CD4-positive, alpha-beta T cell treated with Interferon gamma for 1 hour (primary cell): Measurements from ENCODE around the gene OR4K14.
"Not testable (repeated sequence)": the region's sequence is repeated elsewhere in the genome, so short reads cannot be mapped to it uniquely, and the experiment has no call there.

ENCODE experiments used
- DNase-seq: peaks from one replicate; pipeline ENCODE4 v3.0.0-alpha.2; 2020

Gene OR4K14, protein sequence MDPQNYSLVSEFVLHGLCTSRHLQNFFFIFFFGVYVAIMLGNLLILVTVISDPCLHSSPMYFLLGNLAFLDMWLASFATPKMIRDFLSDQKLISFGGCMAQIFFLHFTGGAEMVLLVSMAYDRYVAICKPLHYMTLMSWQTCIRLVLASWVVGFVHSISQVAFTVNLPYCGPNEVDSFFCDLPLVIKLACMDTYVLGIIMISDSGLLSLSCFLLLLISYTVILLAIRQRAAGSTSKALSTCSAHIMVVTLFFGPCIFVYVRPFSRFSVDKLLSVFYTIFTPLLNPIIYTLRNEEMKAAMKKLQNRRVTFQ

DNA sequence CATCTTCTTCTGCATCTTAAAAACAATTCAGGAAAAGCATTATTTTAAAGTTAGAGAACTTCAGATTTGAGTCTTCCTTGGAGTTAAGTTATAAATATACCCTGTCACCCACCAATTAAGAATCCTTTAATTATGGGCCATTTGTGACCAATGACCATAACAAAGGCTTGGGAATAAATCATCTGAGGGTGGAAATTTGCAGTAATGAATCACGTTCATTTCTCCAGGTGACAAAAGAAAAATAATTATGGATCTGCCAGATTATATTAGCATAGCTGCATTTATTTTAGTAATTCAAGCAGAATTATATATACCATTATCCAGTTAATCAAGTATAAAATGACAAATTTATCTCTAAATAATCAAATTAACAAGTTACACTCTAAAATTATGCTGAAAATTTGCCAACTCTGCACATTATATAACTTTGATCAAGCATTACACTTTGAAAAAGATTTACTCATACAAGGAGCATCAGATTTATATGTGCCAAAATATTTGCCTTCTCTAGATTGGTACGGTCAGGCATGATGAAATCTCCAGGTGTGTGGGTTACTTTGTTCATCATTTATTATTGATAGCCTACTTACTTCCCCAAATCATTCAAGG lies at the start of gene OR4K14:
Gene OR4K14 (minus strand): TSS at position 51 of the 609 bp plus-strand sequence. CDS start 4,114 bp downstream, outside the sequence.
- no peak for DNase-seq

DNA sequence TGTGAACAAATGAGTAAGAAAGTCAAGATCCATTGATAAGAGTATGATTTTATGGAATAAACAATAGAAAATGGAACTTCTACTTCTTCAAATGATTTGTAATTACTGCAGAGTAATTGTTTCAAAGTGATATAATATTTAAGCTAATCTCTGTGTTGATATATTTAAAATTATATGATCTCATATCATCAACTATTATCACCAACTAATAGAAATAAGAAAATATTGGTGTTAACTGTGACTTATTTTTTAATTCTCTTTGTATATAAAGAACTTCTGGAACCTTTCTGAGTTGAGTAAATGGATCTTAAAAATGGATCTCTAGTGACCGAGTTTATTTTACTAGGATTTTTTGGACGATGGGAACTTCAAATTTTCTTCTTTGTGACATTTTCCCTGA lies 40.6 kb upstream of the OR4K14 start, which contains the start of gene OR4L1:
Gene OR4L1 (plus strand): TSS at position 301 of the 400 bp plus-strand sequence. CDS start 0 bp downstream, at position 301.
- DNase-seq, result no peak

DNA sequence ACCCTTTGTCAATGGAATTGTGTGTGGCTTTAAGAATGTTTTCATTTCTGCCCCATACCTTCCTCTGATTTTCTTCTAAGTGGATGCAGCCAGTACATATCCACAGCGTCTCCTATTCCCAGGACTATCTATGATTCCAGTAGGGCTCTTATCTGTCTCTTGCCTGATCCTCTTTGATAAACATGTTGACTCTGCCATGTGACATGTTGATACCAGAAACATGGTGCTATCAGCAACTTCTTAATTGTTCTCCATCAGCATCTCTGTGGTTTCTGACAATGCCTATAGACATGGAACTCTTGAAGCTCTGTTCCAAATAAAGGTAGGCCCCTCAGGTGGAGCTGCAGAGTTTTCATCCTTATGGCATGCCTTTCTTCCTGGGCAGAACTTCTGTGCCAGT lies 29.1 kb upstream of the OR4K14 start:
- DNase-seq, result no peak

DNA sequence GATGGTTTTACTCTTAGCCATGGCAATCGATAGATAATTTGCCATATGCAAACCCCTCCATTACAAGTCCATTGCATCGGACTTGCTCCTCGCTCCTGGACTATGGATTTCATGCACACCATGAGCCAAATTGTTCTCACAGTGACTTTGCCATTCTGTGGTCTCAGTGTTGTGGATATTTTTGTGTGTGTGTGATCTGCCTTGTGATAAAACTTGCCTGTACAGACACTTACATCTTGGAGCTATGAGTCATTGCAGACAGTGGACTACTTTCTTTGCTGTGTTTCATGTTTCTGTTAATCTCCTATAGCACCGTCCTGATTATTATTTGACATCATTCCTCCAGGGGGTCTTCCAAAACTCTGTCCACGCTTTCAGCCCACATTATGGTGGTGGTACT lies 25.1 kb upstream of the OR4K14 start:
- DNase-seq, result no peak

DNA sequence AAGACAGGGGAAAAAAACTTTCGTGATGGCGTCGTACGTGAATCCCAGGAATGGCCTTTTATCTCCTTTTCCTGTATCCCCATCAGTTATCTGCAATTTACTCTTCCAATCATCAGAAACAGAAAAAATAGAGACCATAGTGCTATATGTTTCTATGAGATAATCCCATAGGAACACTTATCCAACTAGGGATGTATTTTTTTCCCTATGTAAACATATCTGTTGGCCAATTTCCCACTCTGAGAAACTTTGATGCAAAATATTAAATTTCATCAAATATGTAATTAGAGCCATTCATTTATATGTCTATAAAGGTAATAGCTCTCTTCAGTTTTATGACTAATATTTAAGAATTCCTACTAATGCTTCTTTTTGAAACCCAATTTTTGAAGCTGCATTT lies 16.8 kb upstream of the OR4K14 start, which contains the start of gene OR4K13:
Gene OR4K13 (minus strand): TSS at position 101 of the 400 bp plus-strand sequence. CDS start 1,280 bp downstream, outside the sequence.
- no peak for DNase-seq

DNA sequence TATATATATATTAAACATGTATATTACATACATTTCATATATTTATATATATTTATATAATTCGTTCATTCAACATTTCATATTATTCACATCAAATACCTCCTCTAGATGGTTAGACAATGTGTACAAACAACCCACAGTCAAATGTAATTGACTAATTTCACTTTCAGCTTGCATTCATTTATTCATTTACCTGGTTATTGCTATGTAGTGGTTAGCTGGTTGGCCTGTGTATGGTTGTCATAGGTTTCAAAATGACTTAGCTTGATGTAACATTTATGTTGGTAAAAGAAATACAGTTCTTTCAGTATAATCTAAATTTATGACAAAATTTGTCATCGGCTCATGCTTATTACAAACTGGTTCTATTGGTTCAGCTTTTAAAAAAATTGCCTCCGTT lies 16.3 kb upstream of the OR4K14 start:
- no peak for DNase-seq

DNA sequence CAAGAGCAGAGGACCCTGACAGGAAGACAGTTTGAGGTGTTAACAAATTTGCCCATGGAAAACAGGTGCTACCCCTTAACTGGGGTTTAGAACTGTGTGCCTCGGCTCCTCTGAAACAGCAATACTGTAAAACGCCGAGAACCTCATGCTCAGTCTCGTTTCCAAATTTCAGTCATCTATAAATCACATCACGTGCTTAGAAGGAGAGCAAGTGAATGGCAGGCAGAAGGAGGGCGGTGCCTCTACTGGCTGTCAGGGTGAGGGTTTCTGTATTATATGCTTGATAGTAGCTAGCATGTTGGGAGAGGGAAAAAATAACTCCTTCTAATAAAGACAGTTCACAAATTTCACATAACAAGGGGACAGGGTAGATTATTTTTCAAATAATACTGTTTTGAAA lies 12.0 kb upstream of the OR4K14 start:
- no peak for DNase-seq

DNA sequence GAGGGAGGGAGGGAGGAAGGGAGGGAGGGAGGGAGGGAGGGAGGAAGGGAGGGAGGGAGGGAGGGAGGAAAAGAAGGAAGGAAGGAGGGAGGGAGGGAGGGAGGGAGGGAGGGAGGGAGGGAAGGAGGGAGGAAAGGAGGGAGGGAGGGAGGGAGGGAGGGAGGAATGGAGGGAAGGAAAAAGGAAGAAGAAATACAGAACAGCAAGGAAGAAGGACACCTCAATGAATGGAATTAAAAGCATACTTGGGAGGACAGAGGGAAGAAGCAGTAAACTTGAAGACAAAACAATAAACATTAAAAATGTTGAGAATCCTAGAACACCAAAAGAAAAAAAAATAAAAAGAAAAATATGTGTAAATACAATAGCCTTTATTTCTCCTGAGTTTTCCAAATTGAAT lies 11.0 kb downstream of the OR4K14 start:
- no peak for DNase-seq

DNA sequence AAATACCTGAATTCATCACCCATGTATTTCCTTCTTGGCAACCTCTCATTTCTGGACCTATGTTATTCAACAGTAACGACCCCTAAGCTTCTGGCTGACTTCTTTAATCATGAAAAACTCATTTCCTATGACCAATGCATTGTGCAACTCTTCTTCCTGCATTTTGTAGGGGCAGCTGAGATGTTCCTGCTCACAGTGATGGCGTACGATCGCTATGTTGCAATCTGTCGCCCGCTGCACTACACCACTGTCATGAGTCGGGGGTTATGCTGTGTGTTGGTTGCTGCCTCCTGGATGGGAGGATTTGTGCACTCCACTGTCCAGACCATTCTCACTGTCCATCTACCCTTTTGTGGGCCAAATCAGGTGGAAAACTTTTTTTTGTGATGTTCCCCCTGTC lies 16.8 kb downstream of the OR4K14 start:
- peak; percentile 13 for DNase-seq

DNA sequence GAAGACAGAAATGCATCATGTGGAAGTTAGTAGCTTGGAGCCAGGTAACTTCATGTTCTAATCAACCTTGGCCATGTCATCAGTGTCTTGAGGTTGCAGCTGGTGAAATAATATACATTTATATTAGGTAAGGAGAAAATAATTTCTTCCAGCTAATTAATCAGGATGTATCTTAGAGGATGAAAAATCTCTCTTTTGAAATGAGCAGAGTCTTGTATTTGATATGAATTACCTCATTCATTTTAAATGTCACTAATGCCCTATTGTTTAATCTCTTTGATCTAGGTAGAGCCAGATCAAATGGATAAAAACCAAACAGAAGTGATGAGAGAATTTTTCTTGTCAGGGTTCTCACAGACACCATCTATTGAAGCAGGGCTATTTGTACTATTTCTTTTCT lies 17.2 kb downstream of the OR4K14 start, which contains the start of gene OR4Q2:
Gene OR4Q2 (plus strand): TSS at position 301 of the 400 bp plus-strand sequence.
- no peak for DNase-seq

DNA sequence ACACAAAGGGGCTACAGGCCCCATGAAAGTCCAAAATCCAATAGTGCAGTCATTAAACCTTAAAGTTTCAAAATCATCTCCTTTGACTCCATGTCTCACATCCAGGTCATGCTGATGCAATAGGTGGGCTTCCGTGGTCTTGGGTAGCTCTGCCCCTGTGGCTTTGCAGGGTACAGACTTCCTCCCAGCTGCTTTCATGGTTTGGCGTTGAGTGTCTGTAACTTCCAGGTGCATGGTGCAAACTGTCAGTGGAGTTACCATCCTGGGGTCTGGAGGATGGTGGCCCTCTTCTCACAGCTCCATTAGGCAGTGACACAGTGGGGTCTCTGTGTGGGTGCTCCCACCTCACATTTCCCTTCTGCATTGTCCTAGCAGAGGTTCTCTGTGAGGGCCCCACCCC lies 25.7 kb downstream of the OR4K14 start:
- no peak for DNase-seq

DNA sequence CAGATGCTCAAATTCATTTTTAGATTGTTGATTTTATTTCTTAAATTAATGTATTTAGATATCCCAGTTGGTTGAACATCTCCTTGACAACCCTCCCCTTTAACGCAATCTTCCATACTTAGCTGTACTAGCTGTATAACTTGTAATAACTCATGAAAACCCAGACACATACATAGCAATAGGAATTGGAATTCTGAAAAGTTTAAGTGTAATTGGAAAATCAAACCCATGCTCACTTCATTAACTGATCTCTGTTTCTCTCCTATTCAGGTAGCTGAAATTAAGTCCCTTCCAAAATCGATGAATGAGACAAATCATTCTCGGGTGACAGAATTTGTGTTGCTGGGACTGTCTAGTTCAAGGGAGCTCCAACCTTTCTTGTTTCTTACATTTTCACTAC lies 43.8 kb downstream of the OR4K14 start, which contains the start of gene OR4K15:
Gene OR4K15 (plus strand): TSS at position 301 of the 400 bp plus-strand sequence. CDS start 0 bp downstream, at position 301.
- no peak for DNase-seq

DNA sequence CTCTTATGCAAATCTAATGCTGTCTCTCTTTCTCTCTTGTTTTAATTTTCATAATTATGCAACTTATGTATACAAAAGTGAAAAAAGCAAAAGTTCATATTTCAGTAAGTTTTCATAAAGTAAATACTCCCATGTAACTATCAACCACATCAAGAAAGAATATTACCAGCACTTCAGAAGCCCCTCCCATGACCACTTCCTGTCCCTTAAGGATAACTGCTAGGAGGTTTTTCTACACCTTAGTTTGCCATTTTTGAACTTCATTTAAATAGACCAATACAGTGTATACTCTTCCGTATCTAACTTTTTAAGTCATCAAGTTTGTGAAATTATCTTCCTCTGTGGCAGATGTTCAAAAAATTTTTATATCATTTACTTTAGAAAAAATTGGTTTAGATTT lies 44.3 kb downstream of the OR4K14 start:
- DNase-seq, result no peak

DNA sequence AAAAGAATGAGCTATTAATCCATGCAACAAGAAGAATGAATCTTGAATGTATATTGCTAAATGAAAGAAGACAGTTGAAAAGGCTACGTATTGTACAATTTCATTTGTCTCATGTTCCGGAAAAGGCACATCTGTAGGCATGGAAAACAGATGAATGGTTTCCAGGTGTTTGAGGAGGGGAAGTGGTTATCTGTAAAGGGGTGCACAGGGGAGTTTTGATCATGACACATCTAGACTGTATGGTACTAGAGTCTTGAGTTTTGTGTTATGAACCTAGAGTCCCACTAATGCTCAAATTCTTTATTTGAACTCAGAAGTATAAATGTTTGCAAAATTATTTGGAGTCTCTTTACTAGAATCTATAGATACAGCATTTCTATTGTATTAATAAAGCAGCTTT lies 49.4 kb downstream of the OR4K14 start:
- DNase-seq, result not testable (repeated sequence)
